Activated CD4-positive, alpha-beta T cell treated with anti-CD3 and anti-CD28 coated beads, Interleukin-2, amount 10 ng/mL, durations not matched to agents 24 days and 14 days (primary cell): Measurements from ENCODE around the gene MFSD11. TPM values are rescaled to one million over a fixed set of nuclear protein-coding genes. Genes with fewer than 3 reads are reported as not detected.
A peak's percentile ranks its signal among the peaks of the same experiment; 100 is the strongest.
"Not testable (repeated sequence)": the region's sequence is repeated elsewhere in the genome, so short reads cannot be mapped to it uniquely, and the experiment has no call there.

Experiments used
- DNase-seq: peaks from one replicate; pipeline ENCODE4 v3.0.0; 2022
- H3K27ac Mint-ChIP-seq: one replicate; pipeline ENCODE4 v1.8.0; 2022; ENCODE audit warnings: mild to moderate bottlenecking, mixed read lengths
- H3K27me3 Mint-ChIP-seq: one replicate; pipeline ENCODE4 v1.8.0; 2022; ENCODE audit warnings: mixed read lengths
- H3K36me3 Mint-ChIP-seq: one replicate; pipeline ENCODE4 v1.8.0; 2022; ENCODE audit warnings: low read depth, mild to moderate bottlenecking, mixed read lengths
- H3K4me1 Mint-ChIP-seq: one replicate; pipeline ENCODE4 v1.8.0; 2021; ENCODE audit warnings: mixed read lengths
- H3K4me3 Mint-ChIP-seq: one replicate; pipeline ENCODE4 v1.8.0; 2022; ENCODE audit warnings: mild to moderate bottlenecking, moderate library complexity, mixed read lengths
- H3K9me3 Mint-ChIP-seq: one replicate; pipeline ENCODE4 v1.8.0; 2021; ENCODE audit warnings: mixed read lengths
- intact Hi-C: fragments of 100-400 bp; cut with micrococcal nuclease; formaldehyde crosslinking; loops from one replicate; pipeline ENCODE4 v1.15.1; 2023
- total RNA-seq: library from RNA; stranded (reverse); gene quantifications from 2 replicates; pipeline ENCODE4 v1.2.3, GENCODE V29; 2022

Gene MFSD11
- total RNA-seq, 1 donor from 2014 or later: 15.1 TPM

DNA sequence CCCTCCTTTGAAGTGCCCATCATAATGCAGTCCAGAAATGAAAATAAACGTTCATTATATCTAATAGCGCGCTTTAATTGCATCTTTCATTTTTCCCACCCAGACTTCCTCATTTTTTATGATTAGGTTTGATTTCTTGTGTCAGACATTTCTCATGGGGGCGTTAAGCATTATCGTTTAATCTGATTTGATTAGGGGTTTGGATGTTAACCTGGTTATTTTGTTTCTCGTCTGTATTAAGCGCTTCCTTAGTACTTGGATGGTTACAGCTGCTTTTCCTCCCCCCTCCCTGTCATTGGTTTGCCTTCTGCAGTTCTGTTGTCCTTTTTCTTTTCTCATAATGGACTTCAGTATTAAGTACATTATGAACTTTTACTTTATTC is 540 bp downstream of the MFSD11 start:
- no peak for DNase-seq
- H3K27me3 Mint-ChIP-seq: no peaks in the 10 kb centered on the region
- peaks cover 40% of the 10 kb centered on the region for H3K36me3 Mint-ChIP-seq
- peak overlapping the region; percentile 100 for H3K27ac Mint-ChIP-seq
- no peaks in the 10 kb centered on the region for H3K9me3 Mint-ChIP-seq
- peaks cover 30% of the 10 kb centered on the region for H3K4me1 Mint-ChIP-seq
- intact Hi-C loops: loop anchor here (2.0 to 10.0 kb wide), 7 partner anchors 14 to 714 kb away; partner anchors contain the start of genes GALR2, SRP68, UBALD2 and ZACN
- peak overlapping the region; percentile 92 for H3K4me3 Mint-ChIP-seq

- peaks cover 20% of the 10 kb centered on the region for H3K4me1 Mint-ChIP-seq
- DNase-seq, H3K9me3 Mint-ChIP-seq, H3K27me3 Mint-ChIP-seq, H3K27ac Mint-ChIP-seq, H3K4me3 Mint-ChIP-seq: not testable (repeated sequence)
- H3K36me3 Mint-ChIP-seq: peaks cover 33% of the 10 kb centered on the region
- intact Hi-C loops: loop anchor here (2.0 to 10.0 kb wide), 7 partner anchors 13 to 713 kb away; partner anchors contain the start of genes GALR2, SRP68, UBALD2 and ZACN
These were observed 1.7 kb downstream of the MFSD11 start for GRCh38 chr17:76739568-76740115.

DNA sequence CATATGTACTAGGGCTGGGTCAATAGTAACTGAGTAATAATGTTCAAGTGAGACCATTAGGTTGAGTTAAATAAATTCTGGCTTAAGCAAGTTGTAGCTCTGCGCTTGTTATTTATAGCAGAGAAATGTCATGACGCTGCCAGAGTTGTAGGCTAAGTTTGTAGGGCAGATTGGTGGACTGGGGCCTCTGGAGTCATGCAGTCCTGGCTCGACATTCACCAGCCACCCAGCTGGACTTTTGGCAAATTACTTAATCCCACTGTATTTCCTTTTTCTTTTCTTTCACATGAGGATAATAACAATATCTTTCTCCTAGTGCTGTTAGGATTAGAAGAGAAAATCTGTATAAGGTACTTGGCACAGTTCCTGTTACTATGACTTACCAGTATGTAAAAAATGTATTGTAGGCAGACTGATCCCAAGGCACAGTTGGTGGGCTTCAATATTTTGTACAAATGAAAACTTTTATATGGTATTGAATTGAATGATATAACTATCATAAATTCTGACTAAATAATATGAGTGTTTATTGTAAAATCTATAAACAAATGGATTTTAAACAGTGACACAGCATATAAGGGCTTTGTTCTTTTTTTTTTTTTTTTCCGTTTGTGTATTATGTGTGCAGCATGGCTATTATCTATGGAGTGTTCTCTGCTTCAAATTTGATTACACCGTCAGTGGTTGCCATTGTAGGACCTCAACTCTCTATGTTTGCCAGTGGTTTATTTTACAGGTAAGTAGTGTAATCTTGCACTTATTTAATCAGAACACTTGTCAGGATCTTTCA is 2.6 kb downstream of the MFSD11 start:
- Mint-ChIP-seq H3K9me3 (no peaks in the 10 kb centered on the region), H3K27me3 (no peaks in the 10 kb centered on the region), H3K36me3 (peaks cover 31% of the 10 kb centered on the region), H3K4me1 (peaks cover 21% of the 10 kb centered on the region), H3K27ac (no peak overlapping the region), H3K4me3 (no peak overlapping the region)
- intact Hi-C loops: no loop called here
- DNase-seq: no peak

DNA sequence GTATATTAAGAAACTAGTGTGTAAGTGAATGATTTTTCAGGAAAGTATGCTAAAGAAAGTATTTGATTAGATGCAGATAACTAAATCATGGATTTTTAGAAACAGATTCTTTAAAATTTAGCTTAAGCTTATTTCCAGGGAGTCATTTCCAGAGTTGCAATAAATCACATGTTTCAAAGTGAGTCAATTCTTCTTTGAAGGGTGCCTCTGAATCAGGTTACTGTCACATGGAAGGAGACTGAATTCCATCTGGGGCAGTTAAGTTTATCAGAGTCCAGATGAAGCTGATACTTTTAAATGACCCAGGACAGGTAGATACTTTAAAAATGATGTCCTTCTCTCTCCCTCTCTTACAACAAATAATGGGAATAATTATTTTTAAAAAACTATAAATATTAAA is 5.0 kb downstream of the MFSD11 start:
- Mint-ChIP-seq H3K27me3 (no peaks in the 10 kb centered on the region), H3K36me3 (peaks cover 36% of the 10 kb centered on the region), H3K9me3 (no peaks in the 10 kb centered on the region), H3K4me1 (peaks cover 22% of the 10 kb centered on the region), H3K27ac (no peak overlapping the region), H3K4me3 (no peak overlapping the region)
- no peak for DNase-seq
- intact Hi-C loops: no loop called here

DNA sequence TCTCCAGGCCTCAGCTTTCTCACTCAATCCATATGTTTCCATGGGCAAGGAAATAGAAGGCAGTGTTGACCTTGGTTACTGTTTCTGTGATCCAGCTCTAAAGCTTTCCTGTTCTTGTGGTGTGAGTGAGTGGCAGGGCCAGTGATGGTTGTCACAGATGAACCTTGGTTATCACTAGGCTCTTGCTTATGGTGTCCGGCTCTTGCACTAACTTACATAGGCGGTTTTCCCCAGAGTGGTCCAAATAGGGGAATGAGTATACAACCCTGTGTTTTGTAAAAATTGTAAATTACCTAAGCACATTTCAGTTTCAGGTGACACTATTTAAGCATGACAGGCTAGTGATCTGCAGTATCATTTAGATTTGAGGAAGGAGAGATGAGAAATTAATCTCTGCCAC is 6.8 kb downstream of the MFSD11 start:
- no peaks in the 10 kb centered on the region for H3K27me3 Mint-ChIP-seq
- no peaks in the 10 kb centered on the region for H3K9me3 Mint-ChIP-seq
- peaks cover 45% of the 10 kb centered on the region for H3K36me3 Mint-ChIP-seq
- intact Hi-C loops: no loop called here
- no peak for DNase-seq
- peaks cover 10% of the 10 kb centered on the region for H3K4me1 Mint-ChIP-seq
- H3K27ac Mint-ChIP-seq: no peak overlapping the region
- H3K4me3 Mint-ChIP-seq: no peak overlapping the region

GRCh38 chr17:76745785-76746184 is 7.9 kb downstream of the MFSD11 start:
- not testable (repeated sequence) for H3K27ac Mint-ChIP-seq
- peaks cover 49% of the 10 kb centered on the region for H3K36me3 Mint-ChIP-seq

DNA sequence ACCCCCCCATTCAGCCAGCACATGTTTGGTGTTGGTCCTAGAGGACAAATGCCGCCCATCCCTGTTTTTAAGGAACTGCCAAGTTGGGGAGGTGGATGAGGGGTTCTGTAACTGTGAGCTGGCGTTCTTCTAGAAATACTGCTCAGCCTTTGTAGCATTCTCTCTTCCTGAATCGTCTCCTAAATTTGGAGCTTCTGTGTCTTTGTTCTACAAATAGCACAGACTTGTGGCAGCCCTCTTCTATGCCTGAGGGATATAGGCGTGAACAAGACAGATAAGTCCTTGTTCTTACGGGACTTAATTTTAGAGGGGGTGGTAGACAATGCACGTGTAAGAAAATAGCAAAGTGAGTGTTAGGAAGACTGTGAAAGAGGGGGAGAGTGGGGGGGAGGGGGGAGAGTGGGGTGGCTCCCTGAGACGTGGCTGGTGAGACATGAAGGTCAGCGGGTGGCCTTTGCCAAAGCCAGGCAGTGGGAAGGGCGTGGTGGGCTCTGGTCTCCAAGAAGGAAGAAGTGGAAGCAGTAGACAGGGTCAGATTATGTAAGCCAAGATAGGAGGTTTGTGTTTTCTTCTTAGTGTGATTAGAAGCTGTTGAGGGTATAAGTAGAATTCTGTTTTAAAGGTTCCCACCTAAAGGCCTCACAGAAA is 9.9 kb downstream of the MFSD11 start:
- no peak overlapping the region for H3K27ac Mint-ChIP-seq
- no peaks in the 10 kb centered on the region for H3K27me3 Mint-ChIP-seq
- no peak overlapping the region for H3K4me3 Mint-ChIP-seq
- peaks cover 12% of the 10 kb centered on the region for H3K4me1 Mint-ChIP-seq
- no peak for DNase-seq
- intact Hi-C loops: no loop called here
- peaks cover 47% of the 10 kb centered on the region for H3K36me3 Mint-ChIP-seq
- no peaks in the 10 kb centered on the region for H3K9me3 Mint-ChIP-seq

More at GRCh38 chr17:76745785-76746184, 7.9 kb downstream of the MFSD11 start:
- H3K27me3 Mint-ChIP-seq, DNase-seq, intact Hi-C loops, H3K9me3 Mint-ChIP-seq, H3K4me3 Mint-ChIP-seq, H3K4me1 Mint-ChIP-seq: not testable (repeated sequence)

GRCh38 chr17:76748657-76749056 is 10.7 kb downstream of the MFSD11 start:
- DNase-seq: no peak
- intact Hi-C loops: no loop called here
- Mint-ChIP-seq H3K4me1 (peaks cover 20% of the 10 kb centered on the region), H3K9me3 (no peaks in the 10 kb centered on the region), H3K4me3 (no peak overlapping the region), H3K36me3 (peaks cover 50% of the 10 kb centered on the region), H3K27ac (no peak overlapping the region), H3K27me3 (no peaks in the 10 kb centered on the region)

- peaks cover 33% of the 10 kb centered on the region for H3K36me3 Mint-ChIP-seq
- no peak for DNase-seq
- H3K4me3 Mint-ChIP-seq: no peak overlapping the region
- no peaks in the 10 kb centered on the region for H3K9me3 Mint-ChIP-seq
- H3K4me1 Mint-ChIP-seq: peaks cover 19% of the 10 kb centered on the region
- intact Hi-C loops: no loop called here
- H3K27me3 Mint-ChIP-seq: no peaks in the 10 kb centered on the region
- H3K27ac Mint-ChIP-seq: no peak overlapping the region
These were observed 13.6 kb downstream of the MFSD11 start for GRCh38 chr17:76751416-76751993.

- H3K4me1 Mint-ChIP-seq: peaks cover 20% of the 10 kb centered on the region
- intact Hi-C loops: loop anchor here (2.0 kb wide), 1 partner anchor 13 kb away; the partner anchor contains the start of gene MFSD11
- H3K36me3 Mint-ChIP-seq: peaks cover 32% of the 10 kb centered on the region
- H3K27ac Mint-ChIP-seq: peak overlapping the region; percentile 74
- no peaks in the 10 kb centered on the region for H3K27me3 Mint-ChIP-seq
- peak; percentile 61 for DNase-seq
- H3K9me3 Mint-ChIP-seq: no peaks in the 10 kb centered on the region
- H3K4me3 Mint-ChIP-seq: peak overlapping the region; percentile 39
These were observed 14.1 kb downstream of the MFSD11 start for GRCh38 chr17:76752006-76752405.

DNA sequence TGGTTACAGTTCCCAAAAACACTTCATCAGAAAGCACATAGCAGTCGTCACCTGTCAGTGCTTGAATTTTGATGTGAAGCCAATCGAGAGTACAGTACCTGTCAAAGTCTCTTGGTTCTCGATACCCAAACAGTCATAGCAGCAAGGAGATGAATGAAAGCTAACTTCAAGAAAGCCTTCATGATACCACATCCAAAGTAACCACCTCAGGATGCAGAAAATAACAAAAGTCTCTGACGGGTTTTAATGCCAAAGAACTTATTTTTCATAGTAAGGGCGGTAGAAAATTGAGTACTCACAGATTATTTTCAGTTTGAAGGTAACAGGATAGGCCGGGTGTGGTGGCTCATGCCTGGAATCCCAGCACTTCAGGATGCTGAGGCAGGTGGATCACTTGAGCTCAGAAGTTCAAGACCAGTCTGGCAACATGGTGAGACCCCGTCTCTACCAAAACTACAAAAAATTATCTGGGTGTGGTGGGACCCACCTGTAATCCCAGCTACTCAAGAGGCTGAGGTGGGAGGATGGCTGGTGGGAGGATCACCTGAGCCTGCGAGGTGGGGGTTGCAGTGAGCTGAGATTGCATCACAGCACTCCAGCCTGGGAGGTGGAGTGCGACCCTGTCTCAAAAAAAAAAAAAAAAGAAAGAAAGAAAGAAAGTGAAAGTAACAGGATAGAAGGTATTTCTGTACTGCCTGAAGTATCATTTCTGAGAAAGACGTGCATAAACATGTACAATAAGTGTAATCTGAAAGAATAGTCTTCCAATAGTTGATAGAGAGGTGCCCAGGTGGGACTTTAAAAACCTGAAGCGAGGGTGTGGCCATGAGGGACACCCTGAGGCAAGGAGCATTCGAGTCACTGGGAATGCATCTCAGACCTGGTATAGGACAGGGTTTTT is 15.4 kb downstream of the MFSD11 start:
- peak overlapping the region; percentile 89 for H3K4me3 Mint-ChIP-seq
- peak; percentile 77 for DNase-seq
- peaks cover 23% of the 10 kb centered on the region for H3K4me1 Mint-ChIP-seq
- intact Hi-C loops: loop anchor here (2.0 kb wide), 1 partner anchor 15 kb away; the partner anchor contains the start of gene MFSD11
- H3K27ac Mint-ChIP-seq: peak overlapping the region; percentile 92
- no peaks in the 10 kb centered on the region for H3K27me3 Mint-ChIP-seq
- no peaks in the 10 kb centered on the region for H3K9me3 Mint-ChIP-seq
- peaks cover 38% of the 10 kb centered on the region for H3K36me3 Mint-ChIP-seq

GRCh38 chr17:76755285-76755684 is 17.4 kb downstream of the MFSD11 start:
- Mint-ChIP-seq H3K9me3 (no peaks in the 10 kb centered on the region), H3K27me3 (no peaks in the 10 kb centered on the region), H3K4me1 (peaks cover 21% of the 10 kb centered on the region), H3K4me3 (no peak overlapping the region), H3K36me3 (peaks cover 34% of the 10 kb centered on the region), H3K27ac (no peak overlapping the region)
- no peak for DNase-seq
- intact Hi-C loops: no loop called here

- H3K36me3 Mint-ChIP-seq: peaks cover 31% of the 10 kb centered on the region
- DNase-seq: no peak
- no peaks in the 10 kb centered on the region for H3K9me3 Mint-ChIP-seq
- H3K4me1 Mint-ChIP-seq: peaks cover 18% of the 10 kb centered on the region
- no peak overlapping the region for H3K27ac Mint-ChIP-seq
- H3K4me3 Mint-ChIP-seq: no peak overlapping the region
- intact Hi-C loops: no loop called here
- no peaks in the 10 kb centered on the region for H3K27me3 Mint-ChIP-seq
These were observed 19.3 kb downstream of the MFSD11 start for GRCh38 chr17:76757256-76757655.
